Loucy (cell line): ENCODE results near the gene COL24A1.

Experiments
- EZH2phosphoT487 ChIP-seq: fragments of 200-600 bp; IDR thresholded peaks from 2 replicates; pipeline ENCODE4 v1.6.1; 2018; ENCODE audit warnings: antibody characterized with exemption, mild to moderate bottlenecking, moderate library complexity, borderline replicate concordance
- TF ChIP-seq, protein P1 (sequence below): fragments of 200-600 bp; sonication (generic); conservative IDR thresholded peaks from 2 replicates; pipeline ENCODE4 v1.5.1; 2014; ENCODE audit warnings: mild to moderate bottlenecking, antibody characterized with exemption, low read length

- TF ChIP-seq, protein P1, sequence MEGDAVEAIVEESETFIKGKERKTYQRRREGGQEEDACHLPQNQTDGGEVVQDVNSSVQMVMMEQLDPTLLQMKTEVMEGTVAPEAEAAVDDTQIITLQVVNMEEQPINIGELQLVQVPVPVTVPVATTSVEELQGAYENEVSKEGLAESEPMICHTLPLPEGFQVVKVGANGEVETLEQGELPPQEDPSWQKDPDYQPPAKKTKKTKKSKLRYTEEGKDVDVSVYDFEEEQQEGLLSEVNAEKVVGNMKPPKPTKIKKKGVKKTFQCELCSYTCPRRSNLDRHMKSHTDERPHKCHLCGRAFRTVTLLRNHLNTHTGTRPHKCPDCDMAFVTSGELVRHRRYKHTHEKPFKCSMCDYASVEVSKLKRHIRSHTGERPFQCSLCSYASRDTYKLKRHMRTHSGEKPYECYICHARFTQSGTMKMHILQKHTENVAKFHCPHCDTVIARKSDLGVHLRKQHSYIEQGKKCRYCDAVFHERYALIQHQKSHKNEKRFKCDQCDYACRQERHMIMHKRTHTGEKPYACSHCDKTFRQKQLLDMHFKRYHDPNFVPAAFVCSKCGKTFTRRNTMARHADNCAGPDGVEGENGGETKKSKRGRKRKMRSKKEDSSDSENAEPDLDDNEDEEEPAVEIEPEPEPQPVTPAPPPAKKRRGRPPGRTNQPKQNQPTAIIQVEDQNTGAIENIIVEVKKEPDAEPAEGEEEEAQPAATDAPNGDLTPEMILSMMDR = no peak
- no peak for TF ChIP-seq EZH2phosphoT487
These were observed 355.1 kb downstream of the COL24A1 start for GRCh38 chr1:85801520-85801919.
